ENCODE data around the gene FBXO30. TPM values are rescaled to one million over a fixed set of nuclear protein-coding genes. Genes with fewer than 3 reads are reported as not detected.

The FBXO30 gene
- total RNA-seq (2014; rRNA removed; shearing (Covaris generic)) (9.4 and 12.6 TPM in 2 replicates), polyA plus RNA-seq (2016; fragmentation: Nextera tagmentation; extraction: Ambion mirVana) (7.4 and 8.5 TPM in 2 replicates)

GRCh38 chr6:145814501-145815308 lies at the start of gene FBXO30:
Gene FBXO30 (minus strand): TSS chr6:145814795. CDS start chr6:145806405, 8,390 bp downstream.
- 0 to 2% methylated on average over 43 to 87 of the region's 88 CpGs for WGBS, 2 experiments (ENCODE audit: low coverage in 1 of 2, low lambda C conversion rate in 2 of 2, missing lambda C conversion rate in 2 of 2)
- peak; percentile 92 for DNase-seq
- Histone ChIP-seq H3K27me3 (replicated peaks; ENCODE audit: insufficient read depth) (no peaks in the 10 kb centered on the region), H3K9ac (peak within 1 kb of the TSS; percentile 90), H3F3A (ENCODE audit: insufficient read depth) (peaks cover 19% of the 10 kb centered on the region), H3K79me2 (ENCODE audit: insufficient read depth) (peaks cover 55% of the 10 kb centered on the region), H3K4me1 (ENCODE audit: insufficient read depth) (peaks cover 40% of the 10 kb centered on the region), H3K27ac (peak within 1 kb of the TSS; percentile 96), H3K36me3 (ENCODE audit: low read depth) (no peaks in the 10 kb centered on the region), H3K9me2 (ENCODE audit: insufficient read depth) (no peaks in the 10 kb centered on the region), H4K20me1 (ENCODE audit: insufficient read depth) (no peaks in the 10 kb centered on the region), H3K9me3 (ENCODE audit: low read depth) (no peaks in the 10 kb centered on the region), H3K4me2 (ENCODE audit: unreplicated experiment) (peak within 1 kb of the TSS; percentile 99), H2AFZ (peak within 1 kb of the TSS; percentile 99), H3K4me3 (peak within 1 kb of the TSS; percentile 92)
- in situ Hi-C loops (cut with MboI) = no loop called here
- TF ChIP-seq EZH2 (IDR thresholded peaks at IDR 0.05; ENCODE audit: insufficient read depth, poor library complexity, severe bottlenecking) (no peak), EZH2phosphoT487 (IDR thresholded peaks at IDR 0.05; ENCODE audit: insufficient read depth, low read depth) (no peak)

- no peaks in the 10 kb centered on the region for H3K36me3 ChIP-seq (ENCODE audit: low read depth)
- H3K9ac ChIP-seq = no peak overlapping the region
- H3K27ac ChIP-seq = no peak overlapping the region
- TF ChIP-seq EZH2phosphoT487 (IDR thresholded peaks at IDR 0.05; ENCODE audit: insufficient read depth, low read depth) (no peak), EZH2 (IDR thresholded peaks at IDR 0.05; ENCODE audit: insufficient read depth, poor library complexity, severe bottlenecking) (no peak)
- no peaks in the 10 kb centered on the region for H3K4me1 ChIP-seq (ENCODE audit: insufficient read depth)
- 94 to 95% methylated on average over 2 of the region's 2 CpGs for WGBS, 2 experiments (ENCODE audit: low coverage in 1 of 2, low lambda C conversion rate in 2 of 2, missing lambda C conversion rate in 2 of 2)
- in situ Hi-C loops (cut with MboI) = no loop called here
- no peaks in the 10 kb centered on the region for H4K20me1 ChIP-seq (ENCODE audit: insufficient read depth)
- no peaks in the 10 kb centered on the region for H3K79me2 ChIP-seq (ENCODE audit: insufficient read depth)
- H3K4me2 ChIP-seq (ENCODE audit: unreplicated experiment) = no peak overlapping the region
- no peaks in the 10 kb centered on the region for H3F3A ChIP-seq (ENCODE audit: insufficient read depth)
- H3K9me2 ChIP-seq (ENCODE audit: insufficient read depth) = no peaks in the 10 kb centered on the region
- no peak overlapping the region for H3K4me3 ChIP-seq
- H2AFZ ChIP-seq = no peak overlapping the region
- peaks cover 10% of the 10 kb centered on the region for H3K9me3 ChIP-seq (ENCODE audit: low read depth)
- H3K27me3 ChIP-seq (replicated peaks; ENCODE audit: insufficient read depth) = no peaks in the 10 kb centered on the region
- DNase-seq = no peak
These were observed 49.5 kb upstream of the FBXO30 start for GRCh38 chr6:145863988-145864616.

- Histone ChIP-seq H3K79me2 (ENCODE audit: insufficient read depth) (no peaks in the 10 kb centered on the region), H3K9ac (no peak overlapping the region), H3K9me3 (ENCODE audit: low read depth) (peaks cover 10% of the 10 kb centered on the region), H3K27me3 (replicated peaks; ENCODE audit: insufficient read depth) (no peaks in the 10 kb centered on the region), H4K20me1 (ENCODE audit: insufficient read depth) (no peaks in the 10 kb centered on the region), H3K9me2 (ENCODE audit: insufficient read depth) (no peaks in the 10 kb centered on the region), H3F3A (ENCODE audit: insufficient read depth) (no peaks in the 10 kb centered on the region), H2AFZ (no peak overlapping the region), H3K36me3 (ENCODE audit: low read depth) (no peaks in the 10 kb centered on the region), H3K4me2 (ENCODE audit: unreplicated experiment) (no peak overlapping the region), H3K27ac (no peak overlapping the region), H3K4me3 (no peak overlapping the region), H3K4me1 (ENCODE audit: insufficient read depth) (no peaks in the 10 kb centered on the region)
- 31 to 35% methylated on average over 1 of the region's 1 CpG for WGBS, 2 experiments (ENCODE audit: low coverage in 1 of 2, low lambda C conversion rate in 2 of 2, missing lambda C conversion rate in 2 of 2)
- in situ Hi-C loops (cut with MboI) = no loop called here
- TF ChIP-seq EZH2 (IDR thresholded peaks at IDR 0.05; ENCODE audit: insufficient read depth, poor library complexity, severe bottlenecking) = no peak
- TF ChIP-seq EZH2phosphoT487 (IDR thresholded peaks at IDR 0.05; ENCODE audit: insufficient read depth, low read depth) = no peak
- no peak for DNase-seq
These were observed 48.8 kb upstream of the FBXO30 start for GRCh38 chr6:145863366-145863765.

GRCh38 chr6:145860562-145860961 lies 46.0 kb upstream of the FBXO30 start:
- no peaks in the 10 kb centered on the region for H3K36me3 ChIP-seq (ENCODE audit: low read depth)
- H3K9me2 ChIP-seq (ENCODE audit: insufficient read depth) = no peaks in the 10 kb centered on the region
- DNase-seq = no peak
- no peaks in the 10 kb centered on the region for H3K4me1 ChIP-seq (ENCODE audit: insufficient read depth)
- in situ Hi-C loops (cut with MboI) = no loop called here
- H3K4me2 ChIP-seq (ENCODE audit: unreplicated experiment) = no peak overlapping the region
- 92 to 94% methylated on average over 1 of the region's 1 CpG for WGBS, 2 experiments (ENCODE audit: low coverage in 1 of 2, low lambda C conversion rate in 2 of 2, missing lambda C conversion rate in 2 of 2)
- H3F3A ChIP-seq (ENCODE audit: insufficient read depth) = no peaks in the 10 kb centered on the region
- no peak for TF ChIP-seq EZH2 (IDR thresholded peaks at IDR 0.05; ENCODE audit: insufficient read depth, poor library complexity, severe bottlenecking)
- no peak for TF ChIP-seq EZH2phosphoT487 (IDR thresholded peaks at IDR 0.05; ENCODE audit: insufficient read depth, low read depth)
- H2AFZ ChIP-seq = no peak overlapping the region
- no peaks in the 10 kb centered on the region for H3K27me3 ChIP-seq (replicated peaks; ENCODE audit: insufficient read depth)
- H3K27ac ChIP-seq = no peak overlapping the region
- no peak overlapping the region for H3K4me3 ChIP-seq
- no peaks in the 10 kb centered on the region for H3K79me2 ChIP-seq (ENCODE audit: insufficient read depth)
- no peaks in the 10 kb centered on the region for H4K20me1 ChIP-seq (ENCODE audit: insufficient read depth)
- H3K9me3 ChIP-seq (ENCODE audit: low read depth) = peaks cover 10% of the 10 kb centered on the region
- no peak overlapping the region for H3K9ac ChIP-seq
